NCI-H524 treated with DMSO at 0.1 percent for 48 hours (cell line): ENCODE measurements around the gene WNK1.
"Not testable (repeated sequence)": the region's sequence is repeated elsewhere in the genome, so short reads cannot be mapped to it uniquely, and the experiment has no call there.

ENCODE experiments used
- DNase-seq: peaks from one replicate; lab custom pipeline; 2025; lab: John Stamatoyannopoulos, UW

WNK1 gene

GRCh38 chr12:817941-818600, 65.7 kb downstream of the WNK1 start:
- no peak for DNase-seq

GRCh38 chr12:818733-819132, 66.4 kb downstream of the WNK1 start:
- no peak for DNase-seq

- no peak for DNase-seq
These were observed 68.0 kb downstream of the WNK1 start for GRCh38 chr12:820336-820735.

- no peak for DNase-seq
These were observed 70.8 kb downstream of the WNK1 start for GRCh38 chr12:823028-823698.

- DNase-seq, result no peak
These were observed 74.0 kb downstream of the WNK1 start for GRCh38 chr12:826331-826730.

GRCh38 chr12:828726-829395, 76.5 kb downstream of the WNK1 start:
- no peak for DNase-seq

GRCh38 chr12:830111-830867, 77.9 kb downstream of the WNK1 start:
- no peak for DNase-seq

GRCh38 chr12:835754-836518, 83.6 kb downstream of the WNK1 start:
- DNase-seq, result no peak

GRCh38 chr12:836952-837351, 84.6 kb downstream of the WNK1 start:
- DNase-seq, result no peak

- DNase-seq, result no peak
These were observed 85.2 kb downstream of the WNK1 start for GRCh38 chr12:837548-837947.

- DNase-seq, result no peak
These were observed 91.2 kb downstream of the WNK1 start for GRCh38 chr12:843609-844008.

- DNase-seq, result no peak
These were observed 94.0 kb downstream of the WNK1 start for GRCh38 chr12:846421-846820.

- no peak for DNase-seq
These were observed 95.9 kb downstream of the WNK1 start for GRCh38 chr12:848173-848865.

GRCh38 chr12:848882-849527, 96.6 kb downstream of the WNK1 start:
- no peak for DNase-seq

- DNase-seq, result not testable (repeated sequence)
These were observed 97.5 kb downstream of the WNK1 start for GRCh38 chr12:849733-850437.

GRCh38 chr12:851343-851742, 99.0 kb downstream of the WNK1 start:
- DNase-seq, result no peak

- DNase-seq, result no peak
These were observed 99.5 kb downstream of the WNK1 start for GRCh38 chr12:851913-852312.

GRCh38 chr12:852864-853263, 100.5 kb downstream of the WNK1 start:
- no peak for DNase-seq

GRCh38 chr12:857611-858010, 105.2 kb downstream of the WNK1 start:
- DNase-seq, result no peak

GRCh38 chr12:862303-862911, 110.0 kb downstream of the WNK1 start:
- no peak for DNase-seq
